ENCODE results near the gene PHOSPHO1.
"Not testable (repeated sequence)": the region's sequence is repeated elsewhere in the genome, so short reads cannot be mapped to it uniquely, and the experiment has no call there.

- TF ChIP-seq, protein P1, sequence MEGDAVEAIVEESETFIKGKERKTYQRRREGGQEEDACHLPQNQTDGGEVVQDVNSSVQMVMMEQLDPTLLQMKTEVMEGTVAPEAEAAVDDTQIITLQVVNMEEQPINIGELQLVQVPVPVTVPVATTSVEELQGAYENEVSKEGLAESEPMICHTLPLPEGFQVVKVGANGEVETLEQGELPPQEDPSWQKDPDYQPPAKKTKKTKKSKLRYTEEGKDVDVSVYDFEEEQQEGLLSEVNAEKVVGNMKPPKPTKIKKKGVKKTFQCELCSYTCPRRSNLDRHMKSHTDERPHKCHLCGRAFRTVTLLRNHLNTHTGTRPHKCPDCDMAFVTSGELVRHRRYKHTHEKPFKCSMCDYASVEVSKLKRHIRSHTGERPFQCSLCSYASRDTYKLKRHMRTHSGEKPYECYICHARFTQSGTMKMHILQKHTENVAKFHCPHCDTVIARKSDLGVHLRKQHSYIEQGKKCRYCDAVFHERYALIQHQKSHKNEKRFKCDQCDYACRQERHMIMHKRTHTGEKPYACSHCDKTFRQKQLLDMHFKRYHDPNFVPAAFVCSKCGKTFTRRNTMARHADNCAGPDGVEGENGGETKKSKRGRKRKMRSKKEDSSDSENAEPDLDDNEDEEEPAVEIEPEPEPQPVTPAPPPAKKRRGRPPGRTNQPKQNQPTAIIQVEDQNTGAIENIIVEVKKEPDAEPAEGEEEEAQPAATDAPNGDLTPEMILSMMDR (IDR thresholded peaks at IDR 0.05), result not testable (repeated sequence)
- not testable (repeated sequence) for TF ChIP-seq POLR2A (IDR thresholded peaks at IDR 0.05)
These were observed 45.2 kb downstream of the PHOSPHO1 start for GRCh38 chr17:49185381-49185780.

Measured in thyroid gland (tissue), 4 donors.